NCI-H1436 treated with DMSO at 0.1 percent for 48 hours (cell line): ENCODE results near the gene CAV1.
"Not testable (repeated sequence)": the region's sequence is repeated elsewhere in the genome, so short reads cannot be mapped to it uniquely, and the experiment has no call there.

ENCODE experiments used
- DNase-seq: peaks from one replicate; lab custom pipeline; 2025; lab: John Stamatoyannopoulos, UW

Gene CAV1

DNA sequence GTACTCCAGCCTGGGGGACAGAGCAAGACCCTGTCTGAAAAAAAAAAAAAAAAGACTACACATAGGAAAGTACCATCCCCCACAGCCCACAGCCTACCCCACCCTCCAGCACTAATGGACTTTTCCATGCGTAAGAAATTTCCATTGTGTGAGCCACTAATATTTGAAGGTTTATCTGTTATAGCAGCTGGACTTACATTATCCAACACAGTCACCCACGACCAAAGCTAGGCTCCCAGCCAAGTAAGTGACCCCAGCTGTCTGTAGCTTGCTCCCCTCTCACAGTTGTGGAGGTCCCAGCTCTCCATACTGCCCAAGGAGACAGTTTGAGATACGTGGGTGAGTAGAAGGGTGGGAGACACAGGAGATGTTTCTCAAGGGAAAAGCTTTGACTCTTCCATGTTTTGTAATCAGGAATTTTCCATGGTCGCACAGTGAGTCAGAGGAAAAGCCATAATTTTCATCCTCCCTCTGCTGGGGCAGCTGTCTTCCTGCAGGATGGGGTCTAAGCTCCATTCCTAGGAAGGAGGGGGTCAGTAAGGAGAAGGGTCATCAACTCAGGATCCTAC, 57.4 kb downstream of the CAV1 start:
- DNase-seq = no peak

- DNase-seq = no peak
Observed at GRCh38 chr7:116582806-116583444, 58.1 kb downstream of the CAV1 start.

GRCh38 chr7:116583653-116584052, 58.8 kb downstream of the CAV1 start:
- no peak for DNase-seq

DNA sequence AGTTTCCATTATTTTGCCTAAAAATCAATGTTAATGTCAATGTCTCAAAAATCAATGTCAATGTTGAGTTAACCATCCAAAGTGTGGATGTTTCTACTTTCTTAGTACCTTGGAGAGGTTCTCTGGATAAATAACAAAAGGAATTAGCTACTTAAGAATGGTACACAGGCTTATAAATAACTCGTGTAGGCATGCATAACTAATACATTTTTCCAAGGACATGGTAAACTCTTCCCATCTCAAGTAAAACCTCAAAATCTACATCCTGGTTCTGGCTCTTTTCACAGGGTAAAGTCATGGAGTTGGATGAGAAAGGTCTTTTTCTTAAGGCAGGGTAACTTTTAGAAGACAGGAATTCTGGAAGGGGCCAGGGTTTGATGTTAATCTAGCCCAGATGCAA, 59.9 kb downstream of the CAV1 start:
- DNase-seq = no peak

DNA sequence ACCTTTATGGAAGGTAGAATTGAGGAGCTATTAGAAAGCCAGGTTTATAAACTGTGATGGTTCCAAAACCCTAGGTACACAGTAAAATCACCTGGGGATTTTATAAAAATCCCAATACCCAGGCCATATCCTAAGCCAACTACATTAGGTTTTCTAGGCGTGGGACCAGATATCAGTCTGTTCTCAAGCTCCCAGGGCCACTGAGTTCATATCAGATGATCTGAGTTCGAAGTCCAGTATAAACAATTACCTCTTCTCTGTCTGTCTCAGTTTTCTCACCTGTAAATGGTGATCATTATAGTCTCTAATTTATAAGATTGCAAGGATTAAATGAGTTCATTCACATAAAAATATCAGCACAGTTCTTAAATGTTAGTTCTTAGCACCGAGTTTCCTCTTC, 60.6 kb downstream of the CAV1 start:
- DNase-seq = no peak

DNA sequence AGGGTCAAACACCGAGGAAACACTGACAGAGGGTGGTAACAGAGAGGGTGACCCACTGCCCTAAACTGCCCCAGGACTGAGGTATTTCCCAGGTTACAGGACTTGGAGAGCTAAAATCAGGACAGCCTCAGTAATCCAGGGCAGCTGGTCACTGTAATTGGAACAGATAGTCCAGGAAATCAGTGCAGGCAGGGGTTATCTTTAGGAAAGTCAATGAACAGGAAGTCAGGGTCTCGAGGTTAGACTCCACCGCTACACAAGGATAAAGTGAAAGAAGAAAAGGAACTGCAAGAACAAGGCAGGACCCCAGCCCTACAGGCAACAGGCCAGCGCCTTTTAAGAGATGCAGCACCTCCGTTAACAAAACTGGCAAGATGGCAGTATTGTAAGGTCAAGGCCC, 61.1 kb downstream of the CAV1 start:
- DNase-seq = no peak

GRCh38 chr7:116587200-116587599, 62.4 kb downstream of the CAV1 start:
- not testable (repeated sequence) for DNase-seq

DNA sequence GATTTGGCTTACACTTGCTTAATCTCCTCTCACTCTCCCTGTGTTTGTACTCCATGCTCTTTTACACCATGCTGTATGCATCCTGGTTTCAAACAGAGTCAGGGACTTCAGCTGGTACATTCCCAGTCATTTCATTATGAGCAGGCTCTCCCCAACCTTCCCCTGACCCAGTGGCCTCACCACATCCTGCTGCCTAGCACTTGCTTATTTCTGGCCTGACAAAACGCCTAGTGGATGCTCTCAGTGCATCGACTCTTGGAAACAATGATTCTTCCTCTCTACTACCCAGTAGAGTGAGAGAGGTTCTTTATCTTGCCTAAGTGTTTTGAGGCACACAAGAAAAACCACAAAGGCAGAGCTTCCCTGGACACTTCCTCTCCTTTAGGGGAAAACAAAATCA, 63.4 kb downstream of the CAV1 start:
- no peak for DNase-seq

GRCh38 chr7:116588641-116589594, 64.1 kb downstream of the CAV1 start:
- DNase-seq = no peak

DNA sequence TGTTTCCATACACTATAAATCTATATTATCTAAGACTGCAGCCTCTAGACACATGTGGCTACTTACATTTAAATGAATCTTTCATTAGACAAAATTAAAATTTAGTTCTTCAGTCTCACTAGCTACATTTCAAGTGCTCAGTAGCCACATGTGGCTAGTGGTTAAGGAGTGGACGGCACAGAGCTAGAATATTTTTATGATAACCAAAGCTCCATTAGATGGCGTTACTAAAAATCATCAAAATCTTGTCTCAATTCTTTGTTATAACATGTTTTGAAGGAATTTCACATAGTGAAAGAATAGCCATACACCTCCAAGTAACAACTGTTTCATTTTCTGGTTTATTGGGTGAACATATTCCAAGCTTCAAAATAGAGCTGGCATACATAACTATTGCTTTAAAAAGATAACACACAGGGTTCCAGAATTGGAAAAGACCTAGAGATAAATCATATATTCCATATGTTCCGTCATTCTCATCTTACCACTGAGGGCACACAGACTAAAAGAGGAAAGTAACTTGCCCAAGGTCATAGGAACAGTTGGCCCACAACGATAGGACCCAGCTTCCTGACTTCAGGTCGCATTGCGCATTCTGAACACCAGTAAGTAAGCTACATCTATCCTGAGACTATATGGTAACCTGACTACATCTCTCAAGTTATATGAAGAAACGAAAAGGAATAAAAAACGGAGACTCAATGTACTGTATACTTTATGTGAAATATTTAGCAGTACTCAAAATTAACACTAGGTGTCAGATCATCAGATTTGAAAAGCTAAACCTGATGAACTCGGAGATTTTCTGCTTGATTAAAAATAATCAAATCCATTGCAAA, 66.6 kb downstream of the CAV1 start:
- no peak for DNase-seq

- DNase-seq = no peak
Observed at GRCh38 chr7:116592041-116592355, 67.2 kb downstream of the CAV1 start.

GRCh38 chr7:116592445-116592844, 67.6 kb downstream of the CAV1 start:
- no peak for DNase-seq

GRCh38 chr7:116593359-116594075, 68.7 kb downstream of the CAV1 start:
- no peak for DNase-seq

DNA sequence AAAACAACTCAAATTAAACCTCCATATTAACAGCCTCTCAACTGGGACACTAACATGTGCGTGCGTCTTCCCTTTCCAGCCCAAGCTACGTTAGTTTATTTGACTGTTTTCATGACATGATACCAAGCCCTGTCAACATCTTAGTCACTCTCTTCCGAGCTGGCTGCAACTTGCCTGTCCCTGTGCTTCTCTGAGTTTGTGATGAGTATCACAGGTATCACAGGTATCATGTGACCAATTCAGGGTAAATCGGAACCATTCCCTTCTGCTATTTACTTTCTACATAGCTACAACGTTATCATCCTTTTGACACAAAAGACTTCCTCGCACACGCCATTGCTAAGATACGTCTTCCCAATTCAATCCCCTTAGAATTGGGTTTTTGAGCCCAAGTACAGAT, 70.2 kb downstream of the CAV1 start:
- no peak for DNase-seq

- DNase-seq = no peak
Observed at GRCh38 chr7:116597384-116597783, 72.5 kb downstream of the CAV1 start.

- DNase-seq = no peak
Observed at GRCh38 chr7:116598278-116598677, 73.4 kb downstream of the CAV1 start.

DNA sequence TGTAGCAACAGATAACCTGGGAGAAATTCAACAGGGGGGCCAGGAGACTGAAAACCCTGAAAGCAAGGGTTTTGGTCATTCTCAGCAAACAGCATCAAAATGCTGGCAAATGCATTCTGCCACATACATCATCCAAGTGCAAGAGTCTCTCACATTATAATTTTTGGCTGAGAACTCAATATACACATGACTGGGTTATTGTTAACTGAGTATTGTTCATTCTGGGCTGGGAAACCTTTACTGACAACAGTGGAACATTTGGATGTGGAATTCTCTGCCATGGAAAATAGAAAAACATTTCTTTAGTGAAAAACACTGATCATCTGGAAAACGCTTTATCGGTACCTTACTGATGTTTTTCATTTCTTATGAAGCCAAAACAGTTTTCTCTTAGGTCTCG, 74.0 kb downstream of the CAV1 start:
- DNase-seq = no peak

DNA sequence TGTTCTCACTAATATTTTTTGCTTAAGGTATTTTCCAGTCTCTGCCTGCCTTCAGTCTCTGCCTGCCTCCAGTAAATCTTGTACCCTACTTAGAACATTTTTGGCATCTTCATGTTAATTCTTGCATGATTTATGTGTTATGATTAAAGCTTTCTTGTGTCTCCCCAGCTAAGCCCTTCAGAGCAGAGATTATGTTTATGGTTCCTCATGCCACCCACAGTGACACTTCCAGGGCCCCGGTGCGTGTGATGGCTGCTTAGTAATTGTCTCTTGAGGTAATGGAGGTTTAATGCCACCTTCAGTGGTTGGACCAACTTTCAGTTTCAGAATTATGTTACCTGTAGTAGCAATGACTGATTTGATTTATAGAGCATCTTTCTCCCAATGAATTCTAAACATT, 76.6 kb downstream of the CAV1 start:
- DNase-seq = no peak

- no peak for DNase-seq
Observed at GRCh38 chr7:116607299-116607698, 82.5 kb downstream of the CAV1 start.

DNA sequence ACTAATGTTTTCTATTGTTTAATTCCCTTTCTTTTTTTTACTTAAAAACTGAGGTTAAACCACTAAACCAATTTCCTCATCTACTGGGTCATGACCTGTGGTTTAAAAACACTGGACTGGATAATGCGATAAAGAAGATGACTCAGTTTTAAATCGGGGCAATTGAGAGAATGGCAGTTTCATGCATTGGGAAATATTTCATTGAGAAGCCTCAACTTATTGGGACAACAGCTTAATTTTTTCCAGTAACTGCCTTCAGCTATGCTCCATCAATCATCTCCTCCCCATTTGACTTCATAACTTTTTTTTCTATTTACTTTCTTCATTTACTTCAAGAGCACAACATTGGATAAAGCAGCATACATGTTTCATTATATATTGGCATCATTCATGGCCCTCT, 85.4 kb downstream of the CAV1 start:
- no peak for DNase-seq

DNA sequence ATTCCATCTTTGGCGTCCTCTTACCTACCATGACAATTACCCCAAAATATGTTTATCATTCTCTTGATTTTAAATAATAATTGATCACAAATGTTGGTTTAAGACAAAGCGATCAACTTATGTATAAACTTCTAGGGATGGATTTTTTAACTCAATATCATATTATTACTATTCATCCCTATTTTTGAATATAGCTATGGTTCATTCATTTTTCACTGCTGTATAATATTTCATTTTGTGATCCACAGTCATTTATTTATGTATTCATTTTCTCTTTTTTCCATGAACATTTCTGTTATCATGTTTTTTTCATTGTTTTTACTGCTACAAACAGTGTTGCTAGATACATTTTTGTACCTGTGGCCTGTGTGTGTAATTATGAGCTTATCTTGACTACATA, 85.9 kb downstream of the CAV1 start:
- DNase-seq = no peak
